Activated naive CD8-positive, alpha-beta T cell (primary cell): ENCODE results near the gene DHX15.
A peak's percentile ranks its signal among the peaks of the same experiment; 100 is the strongest.

Experiments
- H3K27ac Mint-ChIP-seq: one replicate; pipeline ENCODE4 v1.8.0; 2021; ENCODE audit warnings: mixed read lengths
- H3K27me3 Mint-ChIP-seq: one replicate; pipeline ENCODE4 v1.8.0; 2021; ENCODE audit warnings: mixed read lengths
- H3K36me3 Mint-ChIP-seq: one replicate; pipeline ENCODE4 v1.8.0; 2021; ENCODE audit warnings: mixed read lengths
- H3K4me1 Mint-ChIP-seq: one replicate; pipeline ENCODE4 v1.8.0; 2021; ENCODE audit warnings: low read depth, mixed read lengths
- H3K4me3 Mint-ChIP-seq: one replicate; pipeline ENCODE4 v1.8.0; 2021; ENCODE audit warnings: mild to moderate bottlenecking, mixed read lengths
- H3K9me3 Mint-ChIP-seq: one replicate; pipeline ENCODE4 v1.8.0; 2021; ENCODE audit warnings: low read depth, mixed read lengths

DHX15 gene

DNA sequence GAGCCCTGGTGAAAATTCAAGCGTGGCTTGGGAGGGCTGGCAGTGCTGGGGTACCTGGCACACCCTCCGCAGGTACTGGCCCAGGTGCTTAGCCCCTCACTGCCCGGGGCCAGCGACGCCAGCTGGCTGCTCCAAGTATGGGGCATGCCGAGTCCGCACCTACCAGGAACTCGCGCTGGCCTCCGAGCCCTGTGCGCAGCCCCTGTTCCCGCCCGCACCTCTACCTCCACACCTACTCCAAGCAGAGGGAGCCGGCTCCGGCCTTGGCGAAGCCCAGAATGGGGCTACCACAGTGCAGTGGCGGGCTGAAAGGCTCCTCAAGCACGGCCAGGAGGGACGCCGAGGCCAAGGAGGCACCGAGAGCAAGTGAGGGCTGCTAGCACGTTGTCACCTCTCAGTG is 14.9 kb upstream of the DHX15 start:
- H3K9me3 Mint-ChIP-seq, result peaks cover 8% of the 10 kb centered on the region

DNA sequence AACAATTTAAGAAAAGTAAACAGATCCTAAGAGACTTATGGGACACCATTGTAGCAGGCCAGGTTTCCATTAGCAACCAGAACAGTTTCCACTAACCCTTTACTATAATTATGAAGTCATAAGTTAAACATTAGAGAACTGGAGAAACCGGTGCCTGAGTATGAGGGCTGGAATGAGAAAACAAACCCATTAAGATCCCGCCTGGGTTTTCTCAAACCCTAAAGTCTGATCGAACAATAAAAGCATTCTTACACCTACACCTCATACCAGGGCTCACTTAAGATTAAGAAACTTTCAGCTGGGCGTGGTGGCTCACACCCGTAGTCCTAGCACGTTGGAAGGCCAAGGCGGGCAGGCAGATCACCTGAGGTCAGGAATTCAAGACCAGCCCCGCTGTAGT is 13.7 kb upstream of the DHX15 start:
- Mint-ChIP-seq H3K27me3 (peaks cover 2% of the 10 kb centered on the region), H3K36me3 (peaks cover 3% of the 10 kb centered on the region), H3K27ac (no peak overlapping the region), H3K4me3 (no peak overlapping the region), H3K4me1 (no peaks in the 10 kb centered on the region), H3K9me3 (peaks cover 8% of the 10 kb centered on the region)

More for the DNA sequence above, 14.9 kb upstream of the DHX15 start:
- Mint-ChIP-seq H3K4me1 (peaks cover 1% of the 10 kb centered on the region), H3K4me3 (no peak overlapping the region), H3K36me3 (peaks cover 3% of the 10 kb centered on the region), H3K27me3 (peaks cover 2% of the 10 kb centered on the region), H3K27ac (no peak overlapping the region)

DNA sequence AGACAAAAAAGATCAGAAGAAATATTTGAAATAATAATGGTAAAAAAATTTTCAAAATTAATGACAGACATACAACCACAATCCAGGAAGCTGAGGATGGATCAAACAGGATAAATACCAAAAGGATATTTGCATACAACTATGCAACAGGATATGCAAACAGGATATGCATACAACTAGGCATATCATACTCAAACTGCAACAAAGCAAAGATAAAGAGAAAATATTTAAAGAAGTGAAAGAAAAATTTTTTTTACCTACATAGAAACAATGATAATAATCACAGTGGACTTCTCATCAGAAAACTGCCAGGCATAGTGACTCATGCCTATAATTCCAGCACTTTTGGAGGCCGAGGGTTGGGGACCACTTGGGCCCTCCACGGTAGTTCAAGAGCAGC is 11.3 kb upstream of the DHX15 start:
- H3K4me1 Mint-ChIP-seq, result no peaks in the 10 kb centered on the region
- H3K36me3 Mint-ChIP-seq, result peaks cover 8% of the 10 kb centered on the region
- peaks cover 12% of the 10 kb centered on the region for H3K9me3 Mint-ChIP-seq

DNA sequence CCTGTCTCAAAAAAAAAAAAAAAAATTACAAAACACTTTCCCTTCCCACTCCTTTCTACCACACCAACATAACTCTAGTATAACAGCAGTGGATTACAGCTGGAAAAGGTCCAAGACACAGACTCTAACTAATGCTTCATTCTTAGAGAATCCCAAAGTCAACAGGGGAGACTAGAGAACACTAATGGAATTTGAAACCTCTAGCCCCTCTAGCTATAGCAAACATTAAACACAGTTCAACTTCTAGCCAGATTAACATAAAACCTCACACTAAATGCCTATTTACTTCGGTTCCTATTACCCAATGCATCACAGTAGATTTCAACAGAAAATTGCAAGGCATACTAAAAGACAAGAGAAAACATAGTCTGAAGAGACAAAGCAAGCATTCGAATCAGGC is 10.5 kb upstream of the DHX15 start:
- H3K36me3 Mint-ChIP-seq, result peaks cover 10% of the 10 kb centered on the region
- peaks cover 12% of the 10 kb centered on the region for H3K9me3 Mint-ChIP-seq
- H3K4me1 Mint-ChIP-seq, result no peaks in the 10 kb centered on the region
- H3K27me3 Mint-ChIP-seq, result peaks cover 3% of the 10 kb centered on the region
- no peak overlapping the region for H3K4me3 Mint-ChIP-seq
- H3K27ac Mint-ChIP-seq, result no peak overlapping the region

More for the DNA sequence above, 11.3 kb upstream of the DHX15 start:
- no peak overlapping the region for H3K27ac Mint-ChIP-seq
- H3K4me3 Mint-ChIP-seq, result no peak overlapping the region
- H3K27me3 Mint-ChIP-seq, result peaks cover 5% of the 10 kb centered on the region

DNA sequence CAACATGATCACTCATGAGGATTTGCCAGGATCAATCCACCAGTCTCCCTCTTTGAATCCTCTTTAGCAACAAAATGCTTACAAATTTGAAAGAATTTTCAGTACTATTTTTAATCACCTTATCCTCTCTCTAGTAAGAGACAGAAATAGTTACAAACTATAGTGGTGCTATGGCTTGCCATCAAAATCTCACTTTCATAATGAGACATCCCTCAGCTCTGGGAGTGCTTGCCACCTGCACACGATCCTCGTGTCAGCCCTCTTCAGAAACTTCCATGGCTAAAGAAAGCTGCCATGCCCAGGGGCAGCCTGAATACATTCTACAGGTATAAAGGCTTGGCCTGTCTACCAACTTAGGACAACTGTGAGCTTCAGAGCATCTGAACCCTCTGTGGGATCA is 5.1 kb upstream of the DHX15 start:
- H3K36me3 Mint-ChIP-seq, result peaks cover 15% of the 10 kb centered on the region
- H3K27ac Mint-ChIP-seq, result no peak overlapping the region
- H3K27me3 Mint-ChIP-seq, result peaks cover 5% of the 10 kb centered on the region
- H3K4me1 Mint-ChIP-seq, result peaks cover 4% of the 10 kb centered on the region
- peaks cover 9% of the 10 kb centered on the region for H3K9me3 Mint-ChIP-seq
- no peak overlapping the region for H3K4me3 Mint-ChIP-seq

DNA sequence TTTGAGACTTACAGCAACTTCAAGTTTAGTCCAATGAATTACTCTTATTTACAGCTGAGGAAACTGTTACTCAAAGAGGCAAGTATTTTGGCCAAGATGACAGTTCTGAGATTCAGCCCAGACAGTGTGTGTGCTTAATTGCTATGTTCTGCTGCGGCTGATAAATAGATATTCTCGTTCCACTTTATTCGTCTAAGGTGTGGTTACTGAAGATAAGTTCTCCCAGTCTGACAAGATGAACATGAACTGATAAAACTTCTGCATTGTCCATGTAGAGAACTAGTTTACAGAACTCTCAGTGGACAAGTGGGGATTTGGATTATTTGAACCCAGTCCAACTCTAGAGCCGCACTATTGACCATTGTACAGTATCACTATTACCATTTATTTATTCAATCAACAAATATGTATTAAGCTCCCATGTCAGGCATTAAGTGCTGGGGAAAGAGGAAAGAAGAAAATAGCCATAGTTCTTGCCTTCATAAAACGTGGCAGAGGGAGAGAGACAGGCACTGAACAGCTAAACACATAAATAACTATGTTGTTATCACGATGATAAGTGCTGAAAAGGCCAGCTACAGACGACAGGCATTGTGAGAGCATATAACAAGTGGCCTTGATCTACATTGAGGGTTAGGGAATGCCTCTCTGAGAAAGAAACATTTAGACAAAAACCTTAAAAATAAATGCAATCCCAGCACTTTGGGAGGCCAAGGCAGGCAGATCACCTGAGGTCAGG is 4.0 kb upstream of the DHX15 start:
- Mint-ChIP-seq H3K27me3 (peaks cover 5% of the 10 kb centered on the region), H3K27ac (no peak overlapping the region), H3K4me1 (peaks cover 4% of the 10 kb centered on the region), H3K4me3 (no peak overlapping the region), H3K9me3 (peaks cover 9% of the 10 kb centered on the region), H3K36me3 (peaks cover 15% of the 10 kb centered on the region)

DNA sequence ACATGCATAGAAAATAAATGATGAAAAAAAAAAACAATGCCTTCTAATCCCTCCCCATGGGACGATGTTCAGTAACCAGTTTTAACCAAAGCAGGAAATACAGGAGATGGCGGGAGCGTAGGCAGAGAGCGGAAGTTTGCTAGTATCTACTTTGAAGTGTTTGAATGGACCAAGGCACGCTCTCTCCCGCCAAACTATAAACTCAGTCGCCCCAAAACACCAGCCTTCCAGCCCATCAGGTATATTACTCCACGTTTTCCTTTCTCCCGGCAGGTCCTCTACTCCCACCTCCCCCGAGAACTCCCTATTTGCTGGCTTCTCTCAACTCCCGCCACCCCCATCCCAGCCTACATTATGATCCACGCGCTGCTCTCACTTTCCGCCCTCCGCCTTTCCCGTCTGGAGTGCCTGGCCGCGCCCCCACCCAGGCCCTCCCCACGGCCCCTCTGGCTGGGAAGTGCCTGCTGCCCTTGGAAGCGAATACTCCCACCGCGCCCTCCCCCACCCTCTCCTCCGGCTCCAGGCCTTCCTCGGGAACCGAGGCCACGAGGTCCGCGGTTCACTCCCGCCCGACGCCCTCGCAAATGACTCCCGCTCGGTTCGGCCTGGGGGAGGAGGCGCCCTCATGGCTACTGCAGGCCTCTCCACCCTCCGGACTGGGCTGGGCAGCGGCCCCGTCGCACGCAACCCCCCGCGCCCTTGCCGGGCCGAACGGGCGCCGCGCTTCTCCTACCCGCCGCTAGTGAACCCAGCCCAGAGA is 723 bp downstream of the DHX15 start:
- peaks cover 2% of the 10 kb centered on the region for H3K27me3 Mint-ChIP-seq
- peak overlapping the region; percentile 99 for H3K27ac Mint-ChIP-seq
- H3K4me3 Mint-ChIP-seq, result peak overlapping the region; percentile 99
- no peaks in the 10 kb centered on the region for H3K9me3 Mint-ChIP-seq
- peaks cover 18% of the 10 kb centered on the region for H3K36me3 Mint-ChIP-seq
- H3K4me1 Mint-ChIP-seq, result peaks cover 42% of the 10 kb centered on the region

DNA sequence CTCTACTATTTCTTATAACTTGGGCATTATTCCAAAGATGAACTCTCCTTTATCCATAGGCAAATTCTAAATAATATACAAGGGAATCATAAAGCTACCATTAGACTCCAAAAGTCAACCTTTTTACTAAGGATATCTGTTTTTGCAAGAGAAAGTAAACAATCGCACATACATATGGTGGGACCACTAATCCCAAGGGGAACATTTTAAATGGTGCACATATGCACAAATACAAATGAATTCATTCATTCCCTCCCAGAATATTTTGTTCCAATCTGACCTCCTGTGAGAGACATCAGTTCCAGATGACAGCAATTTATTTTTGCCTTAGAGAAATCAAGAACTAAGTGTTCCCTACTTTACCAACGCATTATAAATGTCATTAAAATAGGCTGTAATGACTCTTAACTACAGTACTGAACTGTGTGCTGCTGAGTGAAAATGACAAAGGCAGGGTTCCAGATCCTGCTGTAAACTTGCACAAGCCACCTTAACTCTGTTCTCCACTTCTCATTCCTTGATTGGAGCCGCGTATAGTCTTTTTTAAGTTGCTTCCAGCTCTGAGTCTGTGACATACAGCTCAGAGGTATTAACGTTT is 2.0 kb downstream of the DHX15 start:
- H3K27me3 Mint-ChIP-seq, result no peaks in the 10 kb centered on the region
- H3K36me3 Mint-ChIP-seq, result peaks cover 15% of the 10 kb centered on the region
- no peaks in the 10 kb centered on the region for H3K9me3 Mint-ChIP-seq
- peak overlapping the region; percentile 99 for H3K27ac Mint-ChIP-seq
- peaks cover 55% of the 10 kb centered on the region for H3K4me1 Mint-ChIP-seq
- peak overlapping the region; percentile 99 for H3K4me3 Mint-ChIP-seq

DNA sequence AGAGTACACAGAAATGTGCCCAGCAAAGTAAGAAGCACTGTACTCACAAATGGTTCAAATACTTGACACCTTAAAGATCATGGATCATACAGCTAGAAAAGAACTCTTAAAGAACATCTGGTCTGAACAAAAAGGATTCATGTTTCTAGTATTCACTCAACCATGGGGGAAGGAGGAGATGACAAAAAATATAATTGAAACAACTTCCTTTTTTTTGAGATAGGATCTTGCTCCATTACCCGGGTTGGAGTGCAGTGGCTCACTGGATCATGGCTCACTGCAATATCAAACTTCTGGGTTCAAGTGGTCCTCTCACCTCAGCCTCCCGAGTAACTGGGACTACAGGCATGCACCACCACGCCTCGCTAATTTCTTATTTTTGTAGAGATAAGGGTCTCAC is 6.0 kb downstream of the DHX15 start:
- Mint-ChIP-seq H3K27ac (peak overlapping the region; percentile 36), H3K36me3 (peaks cover 30% of the 10 kb centered on the region), H3K4me1 (peaks cover 83% of the 10 kb centered on the region), H3K27me3 (no peaks in the 10 kb centered on the region), H3K9me3 (no peaks in the 10 kb centered on the region), H3K4me3 (peak overlapping the region; percentile 40)

DNA sequence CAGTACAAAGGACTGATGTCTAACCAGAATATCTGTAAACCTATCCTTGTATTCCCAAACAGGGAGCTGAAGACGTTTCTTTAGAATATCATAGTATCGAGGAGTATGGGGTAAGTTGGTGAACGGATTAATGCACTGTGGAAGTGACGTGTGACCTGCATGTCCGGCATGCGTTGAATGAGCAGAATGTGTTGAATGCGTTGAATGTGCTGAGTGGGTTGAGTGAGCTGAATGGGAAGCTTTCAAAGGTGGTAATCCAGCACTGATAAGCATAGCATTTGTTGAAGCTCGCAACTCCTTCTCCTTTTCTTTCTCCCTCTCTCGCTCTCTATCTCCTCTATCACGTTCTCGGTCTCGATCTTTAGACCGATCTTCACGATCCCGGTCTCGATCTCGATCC is 8.1 kb downstream of the DHX15 start:
- H3K4me3 Mint-ChIP-seq, result peak overlapping the region; percentile 18
- peaks cover 22% of the 10 kb centered on the region for H3K36me3 Mint-ChIP-seq
- H3K9me3 Mint-ChIP-seq, result no peaks in the 10 kb centered on the region
- H3K27me3 Mint-ChIP-seq, result no peaks in the 10 kb centered on the region
- H3K4me1 Mint-ChIP-seq, result peaks cover 84% of the 10 kb centered on the region
- H3K27ac Mint-ChIP-seq, result no peak overlapping the region

DNA sequence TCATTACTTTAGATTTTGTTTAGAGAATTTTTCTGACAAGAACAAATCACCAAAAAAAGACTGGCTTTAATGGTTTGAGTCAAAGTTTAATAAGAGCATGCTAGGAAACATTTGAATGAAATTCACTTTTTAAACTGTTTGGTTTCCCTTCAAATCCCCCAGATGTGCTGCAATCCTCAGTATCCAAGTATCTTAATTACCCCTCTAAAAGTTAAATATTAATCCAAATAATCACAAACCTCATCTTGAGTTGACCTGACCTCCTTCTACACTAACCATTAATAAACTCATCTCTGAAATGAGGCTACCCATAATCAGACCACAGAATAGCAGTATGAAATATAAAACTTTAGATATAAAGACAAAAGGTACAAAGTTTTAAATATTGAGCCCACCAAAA is 10.1 kb downstream of the DHX15 start:
- Mint-ChIP-seq H3K36me3 (peaks cover 33% of the 10 kb centered on the region), H3K4me1 (peaks cover 86% of the 10 kb centered on the region)

DNA sequence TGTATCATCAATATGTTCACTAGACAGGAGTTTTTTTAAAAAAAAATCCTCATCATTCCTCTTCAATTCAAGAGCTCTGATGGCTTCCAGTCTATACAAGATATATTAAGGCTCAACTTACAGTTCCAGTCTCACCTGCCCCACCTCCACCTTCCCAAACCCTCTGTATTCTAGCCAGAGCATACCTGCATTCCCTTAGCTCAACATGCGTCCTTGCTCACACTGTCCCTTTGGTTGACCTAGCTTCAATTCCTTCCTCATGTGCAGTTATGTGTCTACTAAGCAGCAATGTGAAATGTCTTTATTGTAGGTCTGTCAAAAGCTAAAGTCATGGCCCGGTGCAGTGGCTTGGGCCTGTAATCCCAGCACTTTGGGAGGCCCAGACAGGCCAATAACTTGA is 10.8 kb downstream of the DHX15 start:
- H3K36me3 Mint-ChIP-seq, result peaks cover 34% of the 10 kb centered on the region
- peaks cover 85% of the 10 kb centered on the region for H3K4me1 Mint-ChIP-seq
- no peak overlapping the region for H3K27ac Mint-ChIP-seq
- peak overlapping the region; percentile 45 for H3K4me3 Mint-ChIP-seq
- no peaks in the 10 kb centered on the region for H3K9me3 Mint-ChIP-seq
- no peaks in the 10 kb centered on the region for H3K27me3 Mint-ChIP-seq

More for the DNA sequence above, 10.1 kb downstream of the DHX15 start:
- H3K9me3 Mint-ChIP-seq, result no peaks in the 10 kb centered on the region
- peak overlapping the region; percentile 46 for H3K4me3 Mint-ChIP-seq
- peak overlapping the region; percentile 78 for H3K27ac Mint-ChIP-seq
- no peaks in the 10 kb centered on the region for H3K27me3 Mint-ChIP-seq

DNA sequence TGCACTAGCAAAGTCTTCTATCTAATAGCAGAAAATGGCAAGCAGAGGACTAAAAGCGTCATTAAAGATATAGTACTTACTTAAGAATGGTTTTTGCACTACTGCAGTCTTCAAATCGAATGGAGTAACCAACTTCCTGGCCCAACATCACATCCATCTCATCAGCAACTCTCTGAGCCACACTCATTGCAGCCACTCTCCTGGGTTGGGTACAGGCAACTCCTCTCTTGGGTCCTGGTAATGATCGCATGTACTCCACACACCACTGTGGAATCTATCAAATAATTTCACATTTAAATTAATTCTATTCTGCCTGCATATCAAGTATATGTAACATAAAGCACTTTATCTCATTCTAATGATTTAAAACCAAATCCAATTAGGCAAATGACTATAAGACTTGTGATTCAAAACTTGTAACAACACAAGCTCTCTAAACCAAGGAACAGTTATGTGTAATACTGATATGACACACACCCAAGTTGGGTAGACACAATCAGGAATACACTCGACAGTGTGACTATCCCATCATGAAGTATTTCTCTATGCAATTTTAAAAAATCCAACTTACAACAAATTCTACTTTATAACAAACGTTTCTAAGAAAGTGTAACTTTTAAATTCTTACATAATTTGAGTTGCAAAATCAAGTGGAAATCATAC is 13.6 kb downstream of the DHX15 start:
- H3K4me1 Mint-ChIP-seq, result peaks cover 80% of the 10 kb centered on the region
- H3K4me3 Mint-ChIP-seq, result peak overlapping the region; percentile 60
- H3K36me3 Mint-ChIP-seq, result peaks cover 38% of the 10 kb centered on the region
- no peaks in the 10 kb centered on the region for H3K27me3 Mint-ChIP-seq
- H3K27ac Mint-ChIP-seq, result peak overlapping the region; percentile 66
- no peaks in the 10 kb centered on the region for H3K9me3 Mint-ChIP-seq

DNA sequence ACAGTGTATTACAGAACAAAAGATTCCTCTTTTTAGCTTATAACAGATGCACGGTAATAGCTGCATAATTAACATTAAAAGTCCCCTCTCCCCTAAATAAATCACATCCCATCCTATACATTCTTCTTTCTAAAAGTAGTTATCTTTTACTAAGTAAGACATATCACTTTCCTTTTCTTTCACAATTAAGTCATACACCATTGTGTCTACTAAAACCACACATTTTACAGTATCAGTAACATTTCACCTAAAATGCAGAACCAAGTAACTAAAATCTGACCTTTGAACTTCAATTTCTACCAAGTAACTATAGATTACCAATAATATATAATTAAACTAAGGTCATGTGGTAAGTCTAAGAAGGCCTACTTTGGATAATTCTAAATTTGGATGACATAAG is 14.2 kb downstream of the DHX15 start:
- Mint-ChIP-seq H3K9me3 (no peaks in the 10 kb centered on the region), H3K4me1 (peaks cover 80% of the 10 kb centered on the region), H3K36me3 (peaks cover 37% of the 10 kb centered on the region), H3K27me3 (no peaks in the 10 kb centered on the region), H3K27ac (peak overlapping the region; percentile 66), H3K4me3 (peak overlapping the region; percentile 60)

DNA sequence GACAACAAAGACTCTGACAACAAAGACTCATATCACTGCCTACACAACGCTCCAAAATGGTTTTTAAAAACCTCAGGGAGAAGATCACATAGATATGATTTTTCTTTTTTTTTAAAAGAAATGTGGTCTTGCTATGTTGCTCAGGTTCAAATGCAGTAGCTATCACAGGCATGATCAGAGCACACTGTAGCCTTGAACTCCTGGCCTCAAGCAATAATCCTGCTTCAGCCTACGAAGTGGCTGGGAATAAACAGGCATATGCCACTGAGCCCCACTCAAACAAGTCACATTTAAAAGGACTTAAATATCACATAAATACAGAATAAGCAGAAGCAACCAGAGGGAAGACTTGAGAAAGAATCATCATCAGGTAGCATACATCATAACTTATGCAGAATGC is 14.7 kb downstream of the DHX15 start:
- Mint-ChIP-seq H3K36me3 (peaks cover 37% of the 10 kb centered on the region), H3K4me1 (peaks cover 82% of the 10 kb centered on the region), H3K4me3 (peak overlapping the region; percentile 60), H3K9me3 (no peaks in the 10 kb centered on the region), H3K27me3 (no peaks in the 10 kb centered on the region), H3K27ac (peak overlapping the region; percentile 46)
